LHCN-M2 (cell line): ENCODE results near the gene SORCS2. TPM values are rescaled to one million over a fixed set of nuclear protein-coding genes. Genes with fewer than 3 reads are reported as not detected.

Experiments used
- DNase-seq: peaks from one replicate; pipeline ENCODE4 v3.0.0-alpha.2; 2012; ENCODE audit warnings: low read depth
- total RNA-seq: library from RNA; depleted of rRNA; stranded (reverse); fragments of >200 nt; gene quantifications from 2 replicates; pipeline ENCODE4 v1.2.3, GENCODE V29; 2014

Gene SORCS2
- total RNA-seq, 1 experiment from 2014 or later = 0.52 TPM

- DNase-seq = no peak
Observed at GRCh38 chr4:7677799-7678301, 485.5 kb downstream of the SORCS2 start.

GRCh38 chr4:7678318-7678852, 486.0 kb downstream of the SORCS2 start:
- DNase-seq = no peak

- DNase-seq = no peak
Observed at GRCh38 chr4:7679406-7680040, 487.2 kb downstream of the SORCS2 start.

- DNase-seq = no peak
Observed at GRCh38 chr4:7680106-7680505, 487.8 kb downstream of the SORCS2 start.

GRCh38 chr4:7680731-7681130, 488.4 kb downstream of the SORCS2 start:
- DNase-seq = no peak

- no peak for DNase-seq
Observed at GRCh38 chr4:7683126-7683703, 490.9 kb downstream of the SORCS2 start.

GRCh38 chr4:7684294-7684693, 492.0 kb downstream of the SORCS2 start:
- DNase-seq = no peak

GRCh38 chr4:7686070-7686870, 493.9 kb downstream of the SORCS2 start:
- DNase-seq = no peak

- DNase-seq = no peak
Observed at GRCh38 chr4:7687006-7687405, 494.7 kb downstream of the SORCS2 start.

GRCh38 chr4:7687796-7688195, 495.5 kb downstream of the SORCS2 start:
- no peak for DNase-seq

GRCh38 chr4:7689773-7690693, 497.7 kb downstream of the SORCS2 start:
- DNase-seq = no peak

- DNase-seq = no peak
Observed at GRCh38 chr4:7691061-7691460, 498.7 kb downstream of the SORCS2 start.

- no peak for DNase-seq
Observed at GRCh38 chr4:7691982-7692381, 499.6 kb downstream of the SORCS2 start.

GRCh38 chr4:7692451-7693236, 500.3 kb downstream of the SORCS2 start:
- DNase-seq = no peak

GRCh38 chr4:7693237-7693608, 500.9 kb downstream of the SORCS2 start:
- DNase-seq = no peak

- DNase-seq = no peak
Observed at GRCh38 chr4:7693711-7694110, 501.4 kb downstream of the SORCS2 start.

GRCh38 chr4:7694324-7694723, 502.0 kb downstream of the SORCS2 start:
- no peak for DNase-seq

GRCh38 chr4:7697343-7697742, 505.0 kb downstream of the SORCS2 start:
- no peak for DNase-seq

GRCh38 chr4:7697821-7698220, 505.5 kb downstream of the SORCS2 start:
- no peak for DNase-seq

- DNase-seq = no peak
Observed at GRCh38 chr4:7698584-7698983, 506.2 kb downstream of the SORCS2 start.
